ENCODE measurements around the gene GRAMD1B.
"Not testable (repeated sequence)": the region's sequence is repeated elsewhere in the genome, so short reads cannot be mapped to it uniquely, and the experiment has no call there.

DNA sequence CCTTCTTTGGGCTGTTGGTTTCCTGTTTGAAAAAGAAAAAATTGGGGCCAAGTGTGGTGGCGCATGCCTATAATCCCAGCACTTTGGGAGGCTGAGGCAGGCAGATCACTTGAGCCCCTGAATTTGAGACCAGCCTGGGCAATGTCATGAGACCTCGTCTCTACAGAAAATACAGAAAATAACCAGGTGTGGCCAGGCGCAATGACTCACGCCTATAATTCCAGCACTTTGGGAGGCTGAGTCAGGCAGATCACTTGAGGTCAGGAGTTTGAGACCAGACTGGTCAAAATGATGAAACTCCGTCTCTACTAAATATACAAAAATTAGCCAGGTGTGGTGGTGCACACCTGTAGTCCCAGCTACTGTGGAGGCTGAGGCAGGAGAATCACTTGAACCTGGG lies 26.4 kb downstream of the GRAMD1B start:
- TF ChIP-seq CTCF, POLR2AphosphoS5 (IDR thresholded peaks at IDR 0.05): not testable (repeated sequence)

Data from suprapubic skin (tissue), 3 donors.